ENCODE data around the gene CRYGD. TPM values are rescaled to one million over a fixed set of nuclear protein-coding genes. Genes with fewer than 3 reads are reported as not detected.

The CRYGD gene
- total and polyA plus RNA-seq, 9 of the 15 experiments (the other 6 are each of a cell fraction or from before 2014, with no cell fraction given), result not detected

- no peak for DNase-seq (ENCODE audit: extremely low read depth in 1 of 4, low spot score in 3 of 4)
- H3K27me3 ChIP-seq (ENCODE audit: control insufficient read depth in 2 of 2, insufficient read depth in 2 of 2, low read length in 2 of 2), result no peaks in the 10 kb centered on the region
- H3K4me3 ChIP-seq, result no peak overlapping the region
- H3K4me2 ChIP-seq (ENCODE audit: insufficient read depth, low read length), result no peak overlapping the region
- in situ Hi-C loops (cut with MboI) (no loop called here), intact Hi-C loops (cut with micrococcal nuclease) (no loop called here)
- no peak overlapping the region for H3K27ac ChIP-seq (ENCODE audit: extremely low read depth, low read depth, low read length)
- CTCF ChIA-PET (ENCODE audit: low intra/inter-chr PET ratio), result no interaction called here
- H3K36me3 ChIP-seq (ENCODE audit: control insufficient read depth, insufficient read depth, low read length), result no peaks in the 10 kb centered on the region
- H2AFZ ChIP-seq (ENCODE audit: low read depth, low read length), result no peak overlapping the region
- ATAC-seq, result no peak
- H3K9ac ChIP-seq (ENCODE audit: insufficient read depth in 1 of 2, low read depth in 2 of 2, low read length in 2 of 2), result no peak overlapping the region
- H3K9me1 ChIP-seq (ENCODE audit: control insufficient read depth, insufficient read depth, low read length), result no peaks in the 10 kb centered on the region
- POLR2A ChIA-PET, result interaction anchor here (0.8 kb wide), 1 partner anchor 11 kb away, joined by 4 read pairs; no protein-coding TSS in a partner anchor
- FAIRE-seq, result no peak
- BruUV-seq (replicated peaks), result no TSS peak
- no peaks in the 10 kb centered on the region for H3K4me1 ChIP-seq (replicated peaks in 1 of 2; ENCODE audit: control insufficient read depth in 2 of 2, insufficient read depth in 2 of 2, low read length in 2 of 2)
- H4K20me1 ChIP-seq (replicated peaks; ENCODE audit: control insufficient read depth, insufficient read depth, low read length), result no peaks in the 10 kb centered on the region
- 10% methylated on average over 8 of the region's 8 CpGs for WGBS (ENCODE audit: insufficient coverage, low coverage, missing lambda C conversion rate)
- no peaks in the 10 kb centered on the region for H3K79me2 ChIP-seq (ENCODE audit: control insufficient read depth, insufficient read depth, low read length)
- no peak for TF ChIP-seq ARID4B (CRISPR knock-in tag; IDR thresholded peaks at IDR 0.05)
- TF ChIP-seq NFIC (IDR thresholded peaks at IDR 0.05), result 0 out of 2 replicates have a peak, but pooled peaks have one; percentile 21
- H3K9me3 ChIP-seq (replicated peaks; ENCODE audit: control insufficient read depth, insufficient read depth, low read depth, low read length), result no peaks in the 10 kb centered on the region
These were observed 18.1 kb upstream of the CRYGD start for GRCh38 chr2:208142240-208142924.

Measured in K562 (cell line).